MM.1S (cell line): ENCODE measurements around the gene OXCT1.

Source experiments
- DNase-seq: peaks from one replicate; pipeline ENCODE4 v3.0.0-alpha.2; 2015
- H2AFZ ChIP-seq: fragments of 300-600 bp; sonication (generic); 2 replicates; pipeline ENCODE4 v1.6.0; 2016; ENCODE audit warnings: antibody characterized with exemption, low read length
- H3F3A ChIP-seq: fragments of 300-600 bp; sonication (generic); 2 replicates; pipeline ENCODE4 v1.6.1; 2016; ENCODE audit warnings: mild to moderate bottlenecking, antibody characterized with exemption, low read length, moderate library complexity, mixed read lengths; ENCODE audit not compliant: insufficient read depth
- H3K27ac ChIP-seq: fragments of 300-600 bp; sonication (generic); 2 replicates; pipeline ENCODE4 v1.5.1; 2016; ENCODE audit warnings: mild to moderate bottlenecking, low read length
- H3K27me3 ChIP-seq: fragments of 300-600 bp; sonication (generic); replicated peaks from 2 replicates; pipeline ENCODE4 v1.6.0; 2016; ENCODE audit warnings: low read length; ENCODE audit not compliant: insufficient read depth
- H3K36me3 ChIP-seq: fragments of 300-600 bp; sonication (generic); replicated peaks from 2 replicates; pipeline ENCODE4 v1.6.1; 2016; ENCODE audit warnings: mild to moderate bottlenecking, low read length, mixed read lengths; ENCODE audit not compliant: insufficient read depth
- H3K4me1 ChIP-seq: fragments of 300-600 bp; sonication (generic); 2 replicates; pipeline ENCODE4 v1.6.1; 2016; ENCODE audit warnings: low read length, mixed read lengths
- H3K4me2 ChIP-seq: fragments of 300-600 bp; sonication (generic); 2 replicates; pipeline ENCODE4 v1.6.0; 2016; ENCODE audit warnings: low read depth, low read length
- H3K4me3 ChIP-seq: fragments of 300-600 bp; sonication (generic); 2 replicates; pipeline ENCODE4 v1.5.1; 2016; ENCODE audit warnings: low read length, mixed read lengths
- H3K79me2 ChIP-seq: fragments of 300-600 bp; sonication (generic); 2 replicates; pipeline ENCODE4 v1.6.1; 2016; ENCODE audit warnings: mixed run types, low read length, mixed read lengths
- H3K9ac ChIP-seq: fragments of 300-600 bp; sonication (generic); 2 replicates; pipeline ENCODE4 v1.6.1; 2016; ENCODE audit warnings: low read length, mixed read lengths
- H3K9me2 ChIP-seq: fragments of 300-600 bp; sonication (generic); replicated peaks from 2 replicates; pipeline ENCODE4 v1.6.1; 2016; ENCODE audit warnings: mild to moderate bottlenecking, low read length, mixed read lengths; ENCODE audit not compliant: insufficient read depth
- H3K9me3 ChIP-seq: fragments of 300-600 bp; sonication (generic); replicated peaks from 2 replicates; pipeline ENCODE4 v1.6.1; 2016; ENCODE audit warnings: mild to moderate bottlenecking, low read length, mixed read lengths; ENCODE audit not compliant: insufficient read depth
- H4K20me1 ChIP-seq: fragments of 300-600 bp; sonication (generic); 2 replicates; pipeline ENCODE4 v1.6.1; 2016; ENCODE audit warnings: mild to moderate bottlenecking, low read length, moderate library complexity, mixed read lengths; ENCODE audit not compliant: insufficient read depth
- EZH2 ChIP-seq: fragments of 300-600 bp; sonication (generic); optimal IDR thresholded peaks from 2 replicates; pipeline ENCODE3; 2017; ENCODE audit warnings: low read depth, mild to moderate bottlenecking, antibody characterized with exemption, low read length, mixed read lengths
- EZH2phosphoT487 ChIP-seq: fragments of 300-600 bp; sonication (generic); IDR thresholded peaks from 2 replicates; pipeline ENCODE4 v1.6.1; 2018; ENCODE audit warnings: antibody characterized with exemption, low read length
- TF ChIP-seq, protein P1 (sequence below): fragments of 300-600 bp; sonication (generic); IDR thresholded peaks from 2 replicates; pipeline ENCODE4 v1.5.1; 2016; ENCODE audit warnings: antibody characterized with exemption, low read length, mixed read lengths

OXCT1 gene

GRCh38 chr5:41891066-41891707 is 21.0 kb upstream of the OXCT1 start:
- Histone ChIP-seq H3K4me3 (no peak overlapping the region), H3K9me2 (no peaks in the 10 kb centered on the region), H2AFZ (no peak overlapping the region), H3K9ac (no peak overlapping the region), H3K4me1 (0 out of 2 replicates have a peak, but pooled peaks cover 3% of the 10 kb centered on the region), H3K4me2 (no peak overlapping the region), H3K27ac (no peak overlapping the region), H3F3A (no peaks in the 10 kb centered on the region), H3K9me3 (no peaks in the 10 kb centered on the region), H3K27me3 (no peaks in the 10 kb centered on the region), H3K36me3 (no peaks in the 10 kb centered on the region), H4K20me1 (no peaks in the 10 kb centered on the region), H3K79me2 (no peaks in the 10 kb centered on the region)
- TF ChIP-seq, protein P1, sequence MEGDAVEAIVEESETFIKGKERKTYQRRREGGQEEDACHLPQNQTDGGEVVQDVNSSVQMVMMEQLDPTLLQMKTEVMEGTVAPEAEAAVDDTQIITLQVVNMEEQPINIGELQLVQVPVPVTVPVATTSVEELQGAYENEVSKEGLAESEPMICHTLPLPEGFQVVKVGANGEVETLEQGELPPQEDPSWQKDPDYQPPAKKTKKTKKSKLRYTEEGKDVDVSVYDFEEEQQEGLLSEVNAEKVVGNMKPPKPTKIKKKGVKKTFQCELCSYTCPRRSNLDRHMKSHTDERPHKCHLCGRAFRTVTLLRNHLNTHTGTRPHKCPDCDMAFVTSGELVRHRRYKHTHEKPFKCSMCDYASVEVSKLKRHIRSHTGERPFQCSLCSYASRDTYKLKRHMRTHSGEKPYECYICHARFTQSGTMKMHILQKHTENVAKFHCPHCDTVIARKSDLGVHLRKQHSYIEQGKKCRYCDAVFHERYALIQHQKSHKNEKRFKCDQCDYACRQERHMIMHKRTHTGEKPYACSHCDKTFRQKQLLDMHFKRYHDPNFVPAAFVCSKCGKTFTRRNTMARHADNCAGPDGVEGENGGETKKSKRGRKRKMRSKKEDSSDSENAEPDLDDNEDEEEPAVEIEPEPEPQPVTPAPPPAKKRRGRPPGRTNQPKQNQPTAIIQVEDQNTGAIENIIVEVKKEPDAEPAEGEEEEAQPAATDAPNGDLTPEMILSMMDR = no peak
- TF ChIP-seq EZH2 = no peak
- TF ChIP-seq EZH2phosphoT487 = no peak
- DNase-seq = no peak

DNA sequence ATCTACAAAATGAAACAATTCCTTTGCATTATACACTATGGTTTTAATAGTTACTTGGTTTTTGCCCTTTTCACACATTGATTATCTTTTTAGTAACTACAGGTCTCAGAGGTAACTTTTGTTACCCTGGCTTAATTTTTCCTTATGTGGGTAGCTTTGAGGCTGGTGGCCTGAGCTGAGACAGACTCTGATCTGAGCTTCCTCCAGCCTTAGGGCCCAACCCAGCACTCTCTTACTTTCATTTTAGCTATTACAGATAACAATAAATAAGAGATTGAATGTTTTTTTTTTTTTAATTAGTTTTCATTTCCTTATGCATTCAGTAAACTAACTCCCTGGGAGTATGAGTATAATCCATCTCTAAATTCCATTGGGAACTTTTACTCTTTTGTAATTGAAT is 15.1 kb upstream of the OXCT1 start:
- Histone ChIP-seq H3K27me3 (no peaks in the 10 kb centered on the region), H3K4me3 (no peak overlapping the region), H3F3A (no peaks in the 10 kb centered on the region), H3K79me2 (no peaks in the 10 kb centered on the region), H3K9ac (no peak overlapping the region), H2AFZ (peak overlapping the region; percentile 42), H3K4me1 (peaks cover 7% of the 10 kb centered on the region), H3K4me2 (peak overlapping the region; percentile 28; the same call in 1 of the 2 replicates), H3K27ac (no peak overlapping the region), H3K9me3 (no peaks in the 10 kb centered on the region), H3K36me3 (no peaks in the 10 kb centered on the region), H3K9me2 (no peaks in the 10 kb centered on the region), H4K20me1 (no peaks in the 10 kb centered on the region)
- DNase-seq = peak; percentile 14
- TF ChIP-seq EZH2 = no peak

GRCh38 chr5:41883936-41884335 is 13.7 kb upstream of the OXCT1 start:
- H3F3A ChIP-seq = no peaks in the 10 kb centered on the region
- no peak overlapping the region for H3K4me3 ChIP-seq
- H3K9ac ChIP-seq = no peak overlapping the region
- H3K27me3 ChIP-seq = no peaks in the 10 kb centered on the region
- DNase-seq = no peak
- no peaks in the 10 kb centered on the region for H3K79me2 ChIP-seq
- no peaks in the 10 kb centered on the region for H3K36me3 ChIP-seq
- H2AFZ ChIP-seq = no peak overlapping the region
- peaks cover 7% of the 10 kb centered on the region for H3K4me1 ChIP-seq
- H3K9me3 ChIP-seq = no peaks in the 10 kb centered on the region
- TF ChIP-seq EZH2 = no peak
- TF ChIP-seq, protein P1 = no peak
- no peak for TF ChIP-seq EZH2phosphoT487
- no peak overlapping the region for H3K27ac ChIP-seq
- no peaks in the 10 kb centered on the region for H4K20me1 ChIP-seq
- no peaks in the 10 kb centered on the region for H3K9me2 ChIP-seq
- H3K4me2 ChIP-seq = no peak overlapping the region

DNA sequence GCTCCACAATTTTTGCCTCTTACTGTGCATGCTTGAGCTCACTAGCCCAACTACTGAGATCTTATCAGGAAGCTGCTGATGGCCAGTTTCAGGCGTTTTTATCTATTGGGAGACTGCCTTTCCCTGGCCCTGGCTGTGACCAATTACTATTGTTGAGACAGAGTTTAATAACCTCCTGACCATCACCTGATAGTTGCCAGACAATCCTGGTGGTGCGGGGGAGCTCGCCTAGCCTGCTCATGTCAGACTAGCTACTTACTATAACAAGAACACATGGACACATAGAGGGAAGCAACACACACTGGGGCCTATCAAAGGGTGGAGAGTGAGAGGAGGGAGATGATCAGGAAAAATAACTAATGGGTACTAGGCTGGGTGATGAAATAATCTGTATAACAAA is 13.0 kb upstream of the OXCT1 start:
- Histone ChIP-seq H3K4me2 (no peak overlapping the region), H3K4me3 (no peak overlapping the region), H4K20me1 (no peaks in the 10 kb centered on the region), H3K9ac (no peak overlapping the region), H2AFZ (no peak overlapping the region), H3K9me2 (no peaks in the 10 kb centered on the region), H3F3A (no peaks in the 10 kb centered on the region), H3K9me3 (no peaks in the 10 kb centered on the region), H3K36me3 (no peaks in the 10 kb centered on the region), H3K27ac (no peak overlapping the region), H3K79me2 (no peaks in the 10 kb centered on the region), H3K27me3 (no peaks in the 10 kb centered on the region), H3K4me1 (peaks cover 7% of the 10 kb centered on the region)
- no peak for TF ChIP-seq EZH2phosphoT487
- TF ChIP-seq EZH2 = no peak
- TF ChIP-seq, protein P1 = no peak
- no peak for DNase-seq
